GM23338 (cell line): ENCODE results near the gene TNFAIP8L2. TPM values are rescaled to one million over a fixed set of nuclear protein-coding genes. Genes with fewer than 3 reads are reported as not detected.
A peak's percentile ranks its signal among the peaks of the same experiment; 100 is the strongest.

Source experiments
- ATAC-seq: fragments of 200-7000 bp; cut with Tn5 transposase; 3 replicates; pipeline ENCODE4 v1.9.1; 2020
- DNase-seq: peaks from one replicate; pipeline ENCODE4 v3.0.0-alpha.2; 2015; ENCODE audit warnings: low spot score
- H2AFZ ChIP-seq: fragments of 200-600 bp; sonication (generic); 2 replicates; pipeline ENCODE4 v1.8.0; 2016; ENCODE audit warnings: antibody characterized with exemption, mild to moderate bottlenecking, moderate library complexity
- H3F3A ChIP-seq: fragments of 200-600 bp; sonication (generic); replicated peaks from 2 replicates; pipeline ENCODE4 v1.8.0; 2017; ENCODE audit warnings: antibody characterized with exemption, mixed run types, low read depth
- H3K27ac ChIP-seq: fragments of 200-600 bp; sonication (generic); 2 replicates; pipeline ENCODE4 v1.6.1; 2016; ENCODE audit warnings: low read depth
- H3K27me3 ChIP-seq: fragments of 200-600 bp; sonication (generic); 2 replicates; pipeline ENCODE4 v1.8.0; 2016; ENCODE audit warnings: mild to moderate bottlenecking, mixed run types, moderate library complexity; ENCODE audit not compliant: insufficient read depth
- H3K36me3 ChIP-seq: fragments of 200-600 bp; sonication (generic); 2 replicates; pipeline ENCODE4 v1.8.0; 2016; ENCODE audit warnings: mild to moderate bottlenecking; ENCODE audit not compliant: insufficient read depth
- H3K4me1 ChIP-seq: fragments of 200-600 bp; sonication (generic); 2 replicates; pipeline ENCODE4 v1.8.0; 2016; ENCODE audit warnings: mild to moderate bottlenecking, moderate library complexity; ENCODE audit not compliant: insufficient read depth
- H3K4me2 ChIP-seq: fragments of 200-600 bp; sonication (generic); 2 replicates; pipeline ENCODE4 v1.7.1; 2017; ENCODE audit warnings: mixed run types
- H3K4me3 ChIP-seq: fragments of 200-600 bp; sonication (generic); 2 replicates; pipeline ENCODE4 v1.6.1; 2016; ENCODE audit warnings: mixed run types
- H3K79me2 ChIP-seq: fragments of 200-600 bp; sonication (generic); replicated peaks from 2 replicates; pipeline ENCODE4 v1.8.0; 2017; ENCODE audit warnings: mild to moderate bottlenecking; ENCODE audit not compliant: insufficient read depth
- H3K9me2 ChIP-seq: fragments of 200-600 bp; sonication (generic); 2 replicates; pipeline ENCODE4 v1.8.0; 2017; ENCODE audit not compliant: insufficient read depth
- H4K20me1 ChIP-seq: fragments of 200-600 bp; sonication (generic); replicated peaks from 2 replicates; pipeline ENCODE4 v1.8.0; 2017; ENCODE audit warnings: mild to moderate bottlenecking; ENCODE audit not compliant: insufficient read depth
- H3K27ac Mint-ChIP-seq: 2 replicates; pipeline ENCODE4 v1.8.0; 2020; ENCODE audit warnings: inconsistent platforms, mild to moderate bottlenecking, moderate library complexity, mixed read lengths
- H3K27me3 Mint-ChIP-seq: 3 replicates; pipeline ENCODE4 v1.8.0; 2022; ENCODE audit warnings: low read depth, mild to moderate bottlenecking, moderate library complexity, mixed read lengths, inconsistent platforms; ENCODE audit not compliant: insufficient read depth, poor library complexity
- H3K36me3 Mint-ChIP-seq: 3 replicates; pipeline ENCODE4 v1.8.0; 2021; ENCODE audit warnings: low read depth, mild to moderate bottlenecking, inconsistent platforms, moderate library complexity, mixed read lengths
- H3K4me1 Mint-ChIP-seq: 3 replicates; pipeline ENCODE4 v1.8.0; 2020; ENCODE audit warnings: mild to moderate bottlenecking, inconsistent platforms, mixed read lengths
- H3K4me3 Mint-ChIP-seq: 3 replicates; pipeline ENCODE4 v1.8.0; 2021; ENCODE audit warnings: moderate library complexity, mild to moderate bottlenecking, inconsistent platforms, mixed read lengths
- H3K9me3 Mint-ChIP-seq: 3 replicates; pipeline ENCODE4 v1.8.0; 2020; ENCODE audit warnings: moderate library complexity, mild to moderate bottlenecking, inconsistent platforms, mixed read lengths
- CREB1 ChIP-seq: fragments of 250-450 bp; sonication (Bioruptor Pico); IDR thresholded peaks from 2 replicates; pipeline ENCODE4 v1.5.0; 2020; ENCODE audit warnings: low read depth, mild to moderate bottlenecking, moderate library complexity
- EZH2 ChIP-seq: fragments of 200-600 bp; sonication (generic); IDR thresholded peaks from one replicate; pipeline ENCODE4 v1.8.0; 2017; ENCODE audit warnings: antibody characterized with exemption, mild to moderate bottlenecking, low read depth; ENCODE audit not compliant: unreplicated experiment
- EZH2phosphoT487 ChIP-seq: fragments of 200-600 bp; sonication (generic); IDR thresholded peaks from one replicate; pipeline ENCODE4 v1.8.1; 2018; ENCODE audit warnings: antibody characterized with exemption; ENCODE audit not compliant: unreplicated experiment
- NANOG ChIP-seq: IDR thresholded peaks from 2 replicates; pipeline ENCODE4 v1.6.1; 2016; ENCODE audit warnings: antibody characterized with exemption, borderline replicate concordance
- POLR2AphosphoS5 ChIP-seq: IDR thresholded peaks from 2 replicates; pipeline ENCODE4 v1.6.1; 2016; ENCODE audit warnings: antibody characterized with exemption, low read depth
- ZNF114 ChIP-seq: fragments of 250-450 bp; sonication (Bioruptor Pico); IDR thresholded peaks from 2 replicates; pipeline ENCODE4 v1.5.0; 2020; ENCODE audit warnings: mild to moderate bottlenecking, moderate library complexity
- ZNF331 ChIP-seq: fragments of 250-450 bp; sonication (Bioruptor Pico); IDR thresholded peaks from 2 replicates; pipeline ENCODE4 v1.5.0; 2020; ENCODE audit warnings: low read depth, mild to moderate bottlenecking, moderate library complexity
- polyA plus RNA-seq: library from polyadenylated mRNA; unstranded; fragments of >200 nt; fragmentation: Nextera tagmentation; extraction: Ambion mirVana; gene quantifications from 2 replicates; pipeline ENCODE4 v1.2.1, GENCODE V29; 2016
- total RNA-seq: library from RNA; depleted of rRNA; stranded (reverse); fragments of >200 nt; shearing (Covaris generic); gene quantifications from 2 replicates; pipeline ENCODE4 v1.2.3, GENCODE V29; 2014
- TF ChIP-seq, protein P1 (sequence below): IDR thresholded peaks from one replicate; pipeline ENCODE4 v1.6.1; 2018; ENCODE audit warnings: antibody characterized with exemption; ENCODE audit not compliant: unreplicated experiment
- TF ChIP-seq, protein P2 (sequence below), 2 experiments: fragments of 200-600 bp in 1 of 2; sonication (generic) in 1 of 2; conservative IDR thresholded peaks; 2 replicates each; pipeline versions ENCODE4 v1.5.1 to v1.6.1; 2016 to 2017; ENCODE audit warnings: antibody characterized with exemption in 2 of 2, low read depth in 2 of 2, mild to moderate bottlenecking in 2 of 2, moderate library complexity in 1 of 2
- TF ChIP-seq, protein P3 (sequence below): fragments of 250-450 bp; sonication (Bioruptor Pico); IDR thresholded peaks from 2 replicates; pipeline ENCODE4 v1.5.0; 2020; ENCODE audit warnings: mild to moderate bottlenecking, moderate library complexity
- TF ChIP-seq, protein P4 (sequence below): IDR thresholded peaks from 2 replicates; pipeline ENCODE4 v1.6.1; 2016; ENCODE audit warnings: antibody characterized with exemption

TNFAIP8L2 gene
- total and polyA plus RNA-seq, 2 experiments from 2014 or later: 0.40 TPM; not detected in 1

DNA sequence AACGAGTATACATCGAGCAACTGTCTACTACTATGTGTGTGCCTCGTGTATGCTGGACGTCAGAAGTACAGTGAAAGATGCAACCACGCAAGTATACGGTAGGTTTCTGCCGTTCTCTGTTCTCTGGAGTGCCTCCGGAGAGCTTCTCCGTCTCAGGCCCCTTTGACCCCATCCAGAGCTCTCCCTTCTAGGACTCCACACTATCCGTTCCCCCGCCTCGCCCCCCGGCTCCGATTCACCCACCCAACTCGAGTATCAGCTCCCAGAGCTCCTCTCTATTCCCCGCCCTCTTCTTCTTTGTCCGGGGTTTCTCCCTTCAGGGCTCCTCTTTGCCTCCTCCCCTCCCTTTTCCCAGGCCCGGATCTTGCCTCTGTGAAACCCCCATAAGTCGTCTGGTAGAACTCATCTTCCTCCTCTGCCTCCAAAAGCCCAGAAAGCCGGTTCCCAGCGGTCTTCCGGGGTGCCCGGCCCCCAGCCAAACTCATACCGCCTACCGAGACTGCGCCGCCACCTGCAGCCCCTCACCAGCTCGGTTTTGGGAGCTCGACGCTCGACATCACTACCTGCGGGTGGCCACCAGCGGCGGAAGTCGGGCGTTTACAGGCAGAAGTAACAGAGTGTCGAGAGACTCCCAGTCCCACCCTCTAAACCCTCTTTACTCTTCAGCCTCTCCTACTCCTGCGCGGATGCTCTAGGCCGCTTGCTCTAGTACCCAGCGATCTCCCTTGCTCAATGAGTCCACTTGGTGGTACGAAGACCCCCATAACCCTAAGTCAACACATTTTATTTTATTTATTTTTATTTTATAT is 33.4 kb downstream of the TNFAIP8L2 start, which contains the start of gene VPS72:
TSS of gene VPS72 (minus strand) at position 561 of the 809 bp plus-strand sequence. CDS start at position 485, 76 bp downstream.
- DNase-seq (peak; percentile 96), ATAC-seq (peak; percentile 95)
- peak within 1 kb of the TSS; percentile 88 for H2AFZ ChIP-seq
- H3K27me3 ChIP-seq: no peaks in the 10 kb centered on the region
- Mint-ChIP-seq H3K4me1 (peaks cover 9% of the 10 kb centered on the region; the same call in 2 of the 3 replicates), H3K27ac (peak within 1 kb of the TSS; percentile 99), H3K9me3 (no peaks in the 10 kb centered on the region), H3K4me3 (peak within 1 kb of the TSS; percentile 99), H3K27me3 (peaks cover 6% of the 10 kb centered on the region), H3K36me3 (peaks cover 12% of the 10 kb centered on the region)
- peak within 1 kb of the TSS; percentile 94 for H3K27ac ChIP-seq
- H3K9me2 ChIP-seq: no peaks in the 10 kb centered on the region
- H3K36me3 ChIP-seq: peaks cover 11% of the 10 kb centered on the region
- peaks cover 3% of the 10 kb centered on the region; the same call in 1 of the 2 replicates for H3K4me1 ChIP-seq
- peaks cover 39% of the 10 kb centered on the region for H3K79me2 ChIP-seq
- H3K4me2 ChIP-seq: peak within 1 kb of the TSS; percentile 87
- TF ChIP-seq ZNF114: no peak
- TF ChIP-seq EZH2phosphoT487: no peak
- TF ChIP-seq POLR2AphosphoS5: peak; percentile 87
- TF ChIP-seq CREB1 (CRISPR knock-in tag): peak; percentile 27; the same call in 1 of the 2 replicates
- no peak for TF ChIP-seq EZH2
- no peak for TF ChIP-seq ZNF331 (CRISPR knock-in tag)
- TF ChIP-seq, protein P1, sequence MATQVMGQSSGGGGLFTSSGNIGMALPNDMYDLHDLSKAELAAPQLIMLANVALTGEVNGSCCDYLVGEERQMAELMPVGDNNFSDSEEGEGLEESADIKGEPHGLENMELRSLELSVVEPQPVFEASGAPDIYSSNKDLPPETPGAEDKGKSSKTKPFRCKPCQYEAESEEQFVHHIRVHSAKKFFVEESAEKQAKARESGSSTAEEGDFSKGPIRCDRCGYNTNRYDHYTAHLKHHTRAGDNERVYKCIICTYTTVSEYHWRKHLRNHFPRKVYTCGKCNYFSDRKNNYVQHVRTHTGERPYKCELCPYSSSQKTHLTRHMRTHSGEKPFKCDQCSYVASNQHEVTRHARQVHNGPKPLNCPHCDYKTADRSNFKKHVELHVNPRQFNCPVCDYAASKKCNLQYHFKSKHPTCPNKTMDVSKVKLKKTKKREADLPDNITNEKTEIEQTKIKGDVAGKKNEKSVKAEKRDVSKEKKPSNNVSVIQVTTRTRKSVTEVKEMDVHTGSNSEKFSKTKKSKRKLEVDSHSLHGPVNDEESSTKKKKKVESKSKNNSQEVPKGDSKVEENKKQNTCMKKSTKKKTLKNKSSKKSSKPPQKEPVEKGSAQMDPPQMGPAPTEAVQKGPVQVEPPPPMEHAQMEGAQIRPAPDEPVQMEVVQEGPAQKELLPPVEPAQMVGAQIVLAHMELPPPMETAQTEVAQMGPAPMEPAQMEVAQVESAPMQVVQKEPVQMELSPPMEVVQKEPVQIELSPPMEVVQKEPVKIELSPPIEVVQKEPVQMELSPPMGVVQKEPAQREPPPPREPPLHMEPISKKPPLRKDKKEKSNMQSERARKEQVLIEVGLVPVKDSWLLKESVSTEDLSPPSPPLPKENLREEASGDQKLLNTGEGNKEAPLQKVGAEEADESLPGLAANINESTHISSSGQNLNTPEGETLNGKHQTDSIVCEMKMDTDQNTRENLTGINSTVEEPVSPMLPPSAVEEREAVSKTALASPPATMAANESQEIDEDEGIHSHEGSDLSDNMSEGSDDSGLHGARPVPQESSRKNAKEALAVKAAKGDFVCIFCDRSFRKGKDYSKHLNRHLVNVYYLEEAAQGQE: peak; percentile 30
- TF ChIP-seq, protein P2, sequence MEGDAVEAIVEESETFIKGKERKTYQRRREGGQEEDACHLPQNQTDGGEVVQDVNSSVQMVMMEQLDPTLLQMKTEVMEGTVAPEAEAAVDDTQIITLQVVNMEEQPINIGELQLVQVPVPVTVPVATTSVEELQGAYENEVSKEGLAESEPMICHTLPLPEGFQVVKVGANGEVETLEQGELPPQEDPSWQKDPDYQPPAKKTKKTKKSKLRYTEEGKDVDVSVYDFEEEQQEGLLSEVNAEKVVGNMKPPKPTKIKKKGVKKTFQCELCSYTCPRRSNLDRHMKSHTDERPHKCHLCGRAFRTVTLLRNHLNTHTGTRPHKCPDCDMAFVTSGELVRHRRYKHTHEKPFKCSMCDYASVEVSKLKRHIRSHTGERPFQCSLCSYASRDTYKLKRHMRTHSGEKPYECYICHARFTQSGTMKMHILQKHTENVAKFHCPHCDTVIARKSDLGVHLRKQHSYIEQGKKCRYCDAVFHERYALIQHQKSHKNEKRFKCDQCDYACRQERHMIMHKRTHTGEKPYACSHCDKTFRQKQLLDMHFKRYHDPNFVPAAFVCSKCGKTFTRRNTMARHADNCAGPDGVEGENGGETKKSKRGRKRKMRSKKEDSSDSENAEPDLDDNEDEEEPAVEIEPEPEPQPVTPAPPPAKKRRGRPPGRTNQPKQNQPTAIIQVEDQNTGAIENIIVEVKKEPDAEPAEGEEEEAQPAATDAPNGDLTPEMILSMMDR (conservative IDR thresholded peaks at IDR 0.05; ENCODE audit: low read depth in 2 of 2): no peak
- TF ChIP-seq NANOG: no peak
- TF ChIP-seq, protein P3, sequence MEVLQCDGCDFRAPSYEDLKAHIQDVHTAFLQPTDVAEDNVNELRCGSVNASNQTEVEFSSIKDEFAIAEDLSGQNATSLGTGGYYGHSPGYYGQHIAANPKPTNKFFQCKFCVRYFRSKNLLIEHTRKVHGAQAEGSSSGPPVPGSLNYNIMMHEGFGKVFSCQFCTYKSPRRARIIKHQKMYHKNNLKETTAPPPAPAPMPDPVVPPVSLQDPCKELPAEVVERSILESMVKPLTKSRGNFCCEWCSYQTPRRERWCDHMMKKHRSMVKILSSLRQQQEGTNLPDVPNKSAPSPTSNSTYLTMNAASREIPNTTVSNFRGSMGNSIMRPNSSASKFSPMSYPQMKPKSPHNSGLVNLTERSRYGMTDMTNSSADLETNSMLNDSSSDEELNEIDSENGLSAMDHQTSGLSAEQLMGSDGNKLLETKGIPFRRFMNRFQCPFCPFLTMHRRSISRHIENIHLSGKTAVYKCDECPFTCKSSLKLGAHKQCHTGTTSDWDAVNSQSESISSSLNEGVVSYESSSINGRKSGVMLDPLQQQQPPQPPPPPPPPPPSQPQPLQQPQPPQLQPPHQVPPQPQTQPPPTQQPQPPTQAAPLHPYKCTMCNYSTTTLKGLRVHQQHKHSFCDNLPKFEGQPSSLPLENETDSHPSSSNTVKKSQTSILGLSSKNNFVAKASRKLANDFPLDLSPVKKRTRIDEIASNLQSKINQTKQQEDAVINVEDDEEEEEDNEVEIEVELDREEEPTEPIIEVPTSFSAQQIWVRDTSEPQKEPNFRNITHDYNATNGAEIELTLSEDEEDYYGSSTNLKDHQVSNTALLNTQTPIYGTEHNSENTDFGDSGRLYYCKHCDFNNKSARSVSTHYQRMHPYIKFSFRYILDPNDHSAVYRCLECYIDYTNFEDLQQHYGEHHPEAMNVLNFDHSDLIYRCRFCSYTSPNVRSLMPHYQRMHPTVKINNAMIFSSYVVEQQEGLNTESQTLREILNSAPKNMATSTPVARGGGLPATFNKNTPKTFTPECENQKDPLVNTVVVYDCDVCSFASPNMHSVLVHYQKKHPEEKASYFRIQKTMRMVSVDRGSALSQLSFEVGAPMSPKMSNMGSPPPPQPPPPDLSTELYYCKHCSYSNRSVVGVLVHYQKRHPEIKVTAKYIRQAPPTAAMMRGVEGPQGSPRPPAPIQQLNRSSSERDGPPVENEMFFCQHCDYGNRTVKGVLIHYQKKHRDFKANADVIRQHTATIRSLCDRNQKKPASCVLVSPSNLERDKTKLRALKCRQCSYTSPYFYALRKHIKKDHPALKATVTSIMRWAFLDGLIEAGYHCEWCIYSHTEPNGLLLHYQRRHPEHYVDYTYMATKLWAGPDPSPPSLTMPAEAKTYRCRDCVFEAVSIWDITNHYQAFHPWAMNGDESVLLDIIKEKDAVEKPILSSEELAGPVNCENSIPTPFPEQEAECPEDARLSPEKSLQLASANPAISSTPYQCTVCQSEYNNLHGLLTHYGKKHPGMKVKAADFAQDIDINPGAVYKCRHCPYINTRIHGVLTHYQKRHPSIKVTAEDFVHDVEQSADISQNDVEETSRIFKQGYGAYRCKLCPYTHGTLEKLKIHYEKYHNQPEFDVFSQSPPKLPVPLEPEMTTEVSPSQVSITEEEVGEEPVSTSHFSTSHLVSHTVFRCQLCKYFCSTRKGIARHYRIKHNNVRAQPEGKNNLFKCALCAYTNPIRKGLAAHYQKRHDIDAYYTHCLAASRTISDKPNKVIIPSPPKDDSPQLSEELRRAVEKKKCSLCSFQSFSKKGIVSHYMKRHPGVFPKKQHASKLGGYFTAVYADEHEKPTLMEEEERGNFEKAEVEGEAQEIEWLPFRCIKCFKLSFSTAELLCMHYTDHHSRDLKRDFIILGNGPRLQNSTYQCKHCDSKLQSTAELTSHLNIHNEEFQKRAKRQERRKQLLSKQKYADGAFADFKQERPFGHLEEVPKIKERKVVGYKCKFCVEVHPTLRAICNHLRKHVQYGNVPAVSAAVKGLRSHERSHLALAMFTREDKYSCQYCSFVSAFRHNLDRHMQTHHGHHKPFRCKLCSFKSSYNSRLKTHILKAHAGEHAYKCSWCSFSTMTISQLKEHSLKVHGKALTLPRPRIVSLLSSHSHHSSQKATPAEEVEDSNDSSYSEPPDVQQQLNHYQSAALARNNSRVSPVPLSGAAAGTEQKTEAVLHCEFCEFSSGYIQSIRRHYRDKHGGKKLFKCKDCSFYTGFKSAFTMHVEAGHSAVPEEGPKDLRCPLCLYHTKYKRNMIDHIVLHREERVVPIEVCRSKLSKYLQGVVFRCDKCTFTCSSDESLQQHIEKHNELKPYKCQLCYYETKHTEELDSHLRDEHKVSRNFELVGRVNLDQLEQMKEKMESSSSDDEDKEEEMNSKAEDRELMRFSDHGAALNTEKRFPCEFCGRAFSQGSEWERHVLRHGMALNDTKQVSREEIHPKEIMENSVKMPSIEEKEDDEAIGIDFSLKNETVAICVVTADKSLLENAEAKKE: no peak
- TF ChIP-seq, protein P4, sequence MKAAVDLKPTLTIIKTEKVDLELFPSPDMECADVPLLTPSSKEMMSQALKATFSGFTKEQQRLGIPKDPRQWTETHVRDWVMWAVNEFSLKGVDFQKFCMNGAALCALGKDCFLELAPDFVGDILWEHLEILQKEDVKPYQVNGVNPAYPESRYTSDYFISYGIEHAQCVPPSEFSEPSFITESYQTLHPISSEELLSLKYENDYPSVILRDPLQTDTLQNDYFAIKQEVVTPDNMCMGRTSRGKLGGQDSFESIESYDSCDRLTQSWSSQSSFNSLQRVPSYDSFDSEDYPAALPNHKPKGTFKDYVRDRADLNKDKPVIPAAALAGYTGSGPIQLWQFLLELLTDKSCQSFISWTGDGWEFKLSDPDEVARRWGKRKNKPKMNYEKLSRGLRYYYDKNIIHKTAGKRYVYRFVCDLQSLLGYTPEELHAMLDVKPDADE: peak; percentile 93
- peak within 1 kb of the TSS; percentile 74 for H3K4me3 ChIP-seq
- H4K20me1 ChIP-seq: no peaks in the 10 kb centered on the region; the same call in 1 of the 2 replicates
- 0 out of 2 replicates have a peak, but pooled peaks cover 9% of the 10 kb centered on the region for H3F3A ChIP-seq
